HG03280 (cell line): Measurements from ENCODE around the gene KCNH4.
A peak's percentile ranks its signal among the peaks of the same experiment; 100 is the strongest.
"Not testable (repeated sequence)": the region's sequence is repeated elsewhere in the genome, so short reads cannot be mapped to it uniquely, and the experiment has no call there.

Source experiments
- ATAC-seq: cut with Tn5 transposase; IDR thresholded peaks from one replicate; pipeline ENCODE4 v1.9.1; 2021; ENCODE audit warnings: mild to moderate bottlenecking, moderate library complexity; ENCODE audit not compliant: unreplicated experiment

Gene KCNH4

GRCh38 chr17:42140690-42141089, 40.3 kb downstream of the KCNH4 start:
- ATAC-seq, result not testable (repeated sequence)

DNA sequence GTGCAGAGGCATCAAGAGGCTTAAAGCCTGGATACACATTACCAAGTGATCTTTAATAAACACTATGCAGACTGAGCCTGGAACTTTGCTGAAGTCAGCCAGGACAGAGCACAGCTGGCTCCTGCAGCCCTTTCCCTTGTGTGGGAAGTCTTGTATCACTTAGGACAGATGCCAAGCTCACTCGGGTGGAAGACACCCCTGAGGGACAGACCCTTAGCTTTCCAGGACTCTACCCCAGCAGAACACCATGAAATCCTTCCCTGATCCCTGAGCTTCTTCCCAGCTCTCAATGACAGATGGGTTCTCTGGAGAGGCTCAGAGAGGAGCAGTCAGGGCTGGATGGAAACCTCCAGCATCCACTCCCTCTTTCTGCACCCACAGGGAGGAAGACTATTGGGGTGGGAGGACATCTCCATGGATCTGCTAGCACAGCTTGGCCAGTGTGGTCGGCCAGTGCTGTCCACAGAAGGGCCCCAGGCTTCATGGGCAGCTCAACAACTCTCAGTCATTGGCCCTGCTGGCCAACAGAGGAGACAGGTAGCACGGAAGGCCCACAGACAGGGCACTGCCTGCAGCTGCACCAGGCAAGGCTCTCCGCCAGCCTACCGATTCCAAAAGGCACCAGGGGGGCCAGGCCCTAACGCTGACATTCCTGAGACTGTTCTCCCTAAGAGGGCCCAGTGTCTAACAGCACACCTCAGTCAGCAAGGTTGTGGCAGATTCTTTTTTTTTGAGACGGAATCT, 42.0 kb downstream of the KCNH4 start:
- ATAC-seq, result no peak

- ATAC-seq, result no peak
These were observed 44.3 kb downstream of the KCNH4 start for GRCh38 chr17:42136654-42137051.

DNA sequence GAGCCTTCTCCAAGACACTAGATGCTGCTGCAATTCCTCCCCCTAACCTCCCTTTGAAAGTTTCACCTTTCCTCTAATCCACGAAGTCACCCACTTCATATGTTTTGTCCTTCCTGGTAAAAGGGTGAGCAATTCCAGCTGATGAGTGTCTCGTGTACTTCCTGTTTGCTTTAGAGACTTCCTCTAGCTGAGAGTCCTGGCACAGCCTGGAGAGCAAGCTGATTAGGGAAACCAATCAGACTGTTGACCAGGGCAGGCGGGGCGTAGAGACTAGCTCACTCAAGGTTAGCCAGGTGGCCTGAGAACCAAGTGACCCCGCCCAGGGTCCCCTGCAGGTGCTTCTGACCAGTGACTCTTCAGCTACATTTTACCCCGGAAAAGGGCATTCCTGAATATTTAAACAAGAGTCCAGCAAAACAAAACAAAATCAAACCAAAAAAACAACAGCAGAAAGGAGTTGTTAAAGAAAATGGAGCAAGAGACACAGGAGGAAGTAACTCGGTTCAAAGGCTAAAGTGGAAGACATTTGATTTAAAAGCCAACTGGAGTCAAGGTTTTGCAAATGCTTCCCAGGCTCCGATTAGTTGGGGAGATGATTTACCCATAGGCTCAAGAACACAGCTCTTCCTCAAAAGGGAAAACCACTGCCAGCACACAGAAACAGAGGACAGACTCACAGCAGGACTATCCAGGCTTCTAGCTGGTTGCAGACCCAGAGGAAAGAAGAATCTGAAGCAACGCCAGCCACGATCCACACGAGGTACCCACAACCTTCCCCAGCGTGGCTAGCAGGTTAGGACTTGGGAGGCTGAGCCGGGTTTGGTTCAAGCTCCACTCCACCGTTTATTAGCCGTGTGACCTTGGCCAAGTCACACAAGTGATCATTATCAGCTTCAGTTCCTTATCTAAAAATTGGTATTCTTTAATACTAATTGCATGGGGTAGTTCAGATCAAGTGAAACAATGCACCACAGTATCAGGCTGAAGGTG, 45.0 kb downstream of the KCNH4 start:
- ATAC-seq, result no peak

DNA sequence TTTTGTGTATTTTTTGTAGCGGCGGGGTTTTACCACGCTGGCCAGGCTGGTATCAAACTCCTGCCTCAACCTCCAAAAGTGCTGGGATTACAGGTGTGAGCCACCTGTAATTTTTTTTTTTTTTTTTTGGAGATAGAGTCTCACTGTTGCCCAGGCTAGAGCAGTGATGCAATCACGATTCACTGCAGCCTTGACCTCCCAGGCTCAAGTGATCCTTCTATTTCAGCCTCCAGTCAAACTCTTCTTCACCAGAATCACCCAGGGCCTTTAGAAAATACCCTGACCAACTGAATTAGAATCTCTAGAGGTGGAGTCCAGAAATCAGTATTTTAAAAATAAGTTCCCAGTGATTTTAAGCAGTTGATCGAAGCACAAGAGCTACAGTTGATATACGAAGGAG, 45.8 kb downstream of the KCNH4 start:
- no peak for ATAC-seq

GRCh38 chr17:42133461-42134041, 47.4 kb downstream of the KCNH4 start:
- ATAC-seq, result peak; percentile 61

DNA sequence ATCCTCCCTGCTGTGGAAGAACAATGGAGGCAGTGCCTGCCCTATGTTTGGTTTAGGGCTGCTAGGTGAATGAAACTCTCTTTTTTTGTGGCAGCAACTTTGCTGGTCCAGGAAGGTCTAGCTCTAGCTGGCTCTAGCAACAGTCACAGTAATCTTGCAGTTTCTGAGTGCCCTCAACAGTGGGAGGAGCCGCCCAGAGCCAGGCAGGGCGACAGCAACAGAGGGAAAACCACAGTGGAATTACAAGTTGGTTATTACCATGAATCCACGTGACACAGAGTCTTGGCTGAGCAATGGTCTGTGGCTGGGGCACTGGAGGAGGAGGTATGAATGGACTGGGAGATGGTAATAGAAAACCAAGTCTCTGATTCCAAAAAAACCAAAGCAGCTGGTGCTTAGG, 48.0 kb downstream of the KCNH4 start:
- peak; percentile 31 for ATAC-seq

DNA sequence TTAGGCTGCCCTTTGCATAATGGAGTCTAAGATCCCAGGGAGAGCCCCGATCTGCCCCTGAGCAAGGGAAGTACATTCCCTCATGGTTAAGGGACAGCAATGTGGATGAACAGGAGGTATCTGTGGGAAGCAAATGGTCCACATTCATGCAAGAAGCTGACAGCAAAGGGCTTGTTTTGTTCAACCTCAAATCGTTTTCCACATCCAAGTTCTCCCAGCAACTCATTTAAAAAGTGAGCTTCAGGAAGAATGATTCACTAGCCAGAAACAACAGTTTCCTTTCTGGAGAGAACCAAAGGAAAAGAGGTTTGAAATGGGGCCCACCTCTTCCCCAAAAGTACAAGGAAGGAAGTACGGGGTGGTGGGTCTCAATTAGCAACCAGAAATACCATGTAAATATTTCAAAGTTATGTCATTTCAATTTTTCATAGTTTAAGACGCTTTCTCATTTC, 48.9 kb downstream of the KCNH4 start:
- no peak for ATAC-seq

DNA sequence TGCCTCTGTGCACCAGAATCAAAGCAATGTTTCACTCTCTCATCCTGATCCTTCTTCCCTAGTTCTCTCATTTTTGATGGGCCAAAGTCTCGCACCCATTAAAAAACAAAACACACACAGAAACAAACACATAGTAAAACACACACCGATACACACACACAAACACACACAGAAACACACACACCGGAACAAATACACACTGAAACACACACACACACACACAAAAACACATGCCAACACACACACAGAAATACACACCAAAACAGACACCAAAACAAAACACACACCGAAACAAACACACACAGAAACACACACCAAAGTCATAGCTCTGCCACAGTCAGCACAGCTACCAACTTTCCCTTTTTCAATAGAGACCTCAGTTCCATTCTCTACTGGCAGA, 49.7 kb downstream of the KCNH4 start:
- ATAC-seq, result no peak

GRCh38 chr17:42130310-42130936, 50.5 kb downstream of the KCNH4 start:
- ATAC-seq, result no peak

- ATAC-seq, result no peak
These were observed 51.7 kb downstream of the KCNH4 start for GRCh38 chr17:42129109-42129837.

- no peak for ATAC-seq
These were observed 53.5 kb downstream of the KCNH4 start for GRCh38 chr17:42127414-42127813.

DNA sequence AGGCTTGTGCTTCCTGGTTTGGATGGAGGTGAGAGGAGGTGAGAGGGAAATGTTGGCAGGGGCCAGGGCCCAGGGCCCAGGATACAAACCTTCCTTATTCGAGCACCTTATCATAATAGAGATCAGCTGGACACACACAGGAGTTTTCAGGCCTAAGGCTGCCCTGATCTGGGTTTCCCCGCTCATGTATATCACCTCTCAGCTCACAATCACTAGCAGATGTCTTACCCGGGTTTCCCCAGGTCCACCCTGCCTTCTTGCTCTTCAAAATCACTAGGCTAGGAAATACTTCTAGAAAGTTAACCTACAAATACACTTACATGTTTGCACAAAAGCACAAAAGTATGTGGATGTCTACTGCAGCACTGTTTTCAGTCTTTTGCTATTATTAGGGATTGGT, 54.1 kb downstream of the KCNH4 start:
- no peak for ATAC-seq

DNA sequence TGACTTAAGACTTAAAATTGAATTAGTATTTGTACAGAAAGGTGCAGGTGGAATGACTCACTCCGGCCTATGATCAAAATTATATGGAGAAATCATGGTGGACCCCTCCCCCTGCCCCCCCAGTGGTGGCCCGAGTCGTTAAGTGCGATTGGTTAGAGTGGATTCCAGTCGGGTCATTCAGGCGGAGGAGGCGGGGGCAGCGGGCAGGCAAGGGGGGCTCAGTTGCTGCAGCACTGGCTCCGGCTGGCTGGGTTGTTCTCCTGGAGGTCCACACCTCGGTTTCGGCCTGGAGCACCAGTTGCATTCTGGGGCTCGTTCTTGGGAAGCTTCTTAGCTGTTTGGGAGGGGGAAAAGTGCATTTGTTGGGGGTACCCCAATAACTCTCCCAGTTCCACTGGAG, 55.4 kb downstream of the KCNH4 start:
- ATAC-seq, result no peak

- no peak for ATAC-seq
These were observed 56.7 kb downstream of the KCNH4 start for GRCh38 chr17:42124256-42124655.

DNA sequence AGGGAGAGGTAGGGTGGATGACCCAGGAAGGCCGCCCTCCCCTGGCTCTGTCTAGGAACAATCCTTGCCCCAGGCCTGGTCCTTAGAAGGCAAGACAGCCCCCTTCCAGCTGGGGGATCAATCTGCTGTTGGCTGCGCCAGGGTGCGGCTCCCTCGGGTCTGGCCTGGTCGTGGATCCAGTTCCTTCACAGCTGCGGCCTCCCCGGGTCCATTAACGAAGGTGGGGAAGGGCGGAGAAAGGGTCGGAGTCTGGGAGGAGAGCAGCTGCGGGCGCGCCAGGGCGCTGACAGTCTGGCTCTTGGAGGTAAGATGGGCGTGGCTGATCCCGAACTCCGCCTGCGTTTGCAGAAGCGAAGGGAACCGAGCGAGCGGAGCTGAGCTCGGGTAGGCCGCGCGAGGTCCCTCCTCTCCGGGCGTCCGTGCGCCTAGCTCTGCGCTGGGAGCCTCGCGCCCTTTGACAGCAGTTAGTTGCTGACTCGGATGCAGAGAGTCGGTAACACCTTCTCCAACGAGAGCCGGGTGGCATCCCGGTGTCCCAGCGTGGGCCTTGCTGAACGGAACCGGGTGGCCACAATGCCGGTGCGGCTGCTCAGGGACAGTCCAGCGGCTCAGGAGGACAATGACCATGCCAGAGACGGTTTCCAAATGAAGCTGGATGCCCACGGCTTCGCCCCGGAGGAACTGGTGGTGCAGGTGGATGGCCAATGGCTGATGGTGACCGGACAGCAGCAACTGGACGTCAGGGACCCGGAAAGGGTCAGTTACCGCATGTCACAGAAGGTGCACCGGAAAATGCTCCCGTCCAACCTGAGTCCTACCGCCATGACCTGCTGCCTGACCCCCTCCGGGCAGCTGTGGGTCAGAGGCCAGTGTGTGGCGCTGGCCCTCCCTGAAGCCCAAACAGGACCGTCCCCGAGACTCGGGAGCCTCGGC, 58.3 kb downstream of the KCNH4 start, which contains the start of gene HSPB9:
Gene HSPB9 (plus strand): TSS at position 434 of the 933 bp plus-strand sequence. CDS start 47 bp downstream, at position 481.
- no peak for ATAC-seq

DNA sequence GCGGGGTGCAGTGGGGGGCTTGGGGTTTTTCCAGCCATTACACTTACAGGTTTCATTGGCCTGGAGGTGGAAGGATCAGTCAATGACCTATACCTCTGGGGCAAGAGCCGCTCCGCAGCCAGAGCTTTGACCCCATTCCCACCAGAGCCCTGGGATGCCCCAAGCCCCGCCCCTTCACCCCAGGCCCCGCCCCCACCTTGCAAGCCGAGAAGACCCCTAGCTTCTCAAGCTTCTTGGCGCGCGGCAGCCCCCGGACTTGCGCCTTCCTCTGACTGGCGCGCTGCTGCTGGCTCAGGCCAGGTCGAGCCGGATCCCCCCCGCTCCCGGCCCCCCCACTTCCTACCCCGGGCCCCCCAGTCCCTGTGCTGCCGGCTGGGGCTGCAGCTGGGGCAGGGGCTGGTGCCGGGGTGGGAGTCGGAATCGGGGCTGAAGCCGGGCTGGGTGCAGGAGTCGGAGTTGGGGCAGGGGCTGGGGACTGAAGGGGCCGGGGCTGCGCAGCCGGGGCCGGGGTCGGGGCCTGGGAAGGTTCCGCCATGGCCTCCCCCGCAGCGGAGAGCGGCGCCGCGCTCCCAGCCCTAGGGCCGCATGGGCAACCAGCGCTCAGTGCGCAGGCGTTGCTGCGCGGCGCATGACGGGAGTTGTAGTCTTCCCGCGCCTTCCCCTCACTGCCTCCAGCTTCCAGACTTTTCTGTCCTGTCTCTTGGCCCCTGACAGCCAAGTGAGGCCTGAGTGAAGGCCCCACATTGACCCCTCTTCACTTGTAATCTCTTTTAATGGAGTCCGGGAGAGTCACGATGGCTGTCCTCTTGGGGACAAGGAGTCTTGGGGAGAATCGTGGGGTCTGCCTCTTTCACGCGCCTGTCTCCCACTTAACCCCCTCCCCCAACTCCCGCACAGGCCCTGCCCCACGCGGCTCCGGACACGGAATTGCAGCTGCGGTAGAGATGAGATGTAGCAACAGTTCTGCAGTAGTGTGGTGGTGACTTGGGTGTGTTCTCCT, 59.9 kb downstream of the KCNH4 start, which contains the start of gene KAT2A:
Gene KAT2A (minus strand): TSS at position 598 of the 1,000 bp plus-strand sequence. CDS start 63 bp downstream, at position 535.
- ATAC-seq, result peak; percentile 78
